Measurements from ENCODE around the gene RTN4RL1. TPM values are rescaled to one million over a fixed set of nuclear protein-coding genes. Genes with fewer than 3 reads are reported as not detected.

RTN4RL1 gene
- total RNA-seq, 1 donor from 2014 or later, result 3.0 TPM

GRCh38 chr17:2047590-2047989, 22.5 kb upstream of the RTN4RL1 start:
- DNase-seq, result no peak

- DNase-seq, result no peak
Measured at GRCh38 chr17:2044263-2044894, 19.2 kb upstream of the RTN4RL1 start.

GRCh38 chr17:2043785-2044184, 18.7 kb upstream of the RTN4RL1 start:
- no peak for DNase-seq

- no peak for DNase-seq
Measured at GRCh38 chr17:2042933-2043332, 17.8 kb upstream of the RTN4RL1 start.

GRCh38 chr17:2042390-2042847, 17.3 kb upstream of the RTN4RL1 start:
- no peak for DNase-seq

- peak; percentile 94 for DNase-seq
Measured at GRCh38 chr17:2041561-2042389, 16.6 kb upstream of the RTN4RL1 start, which contains the start of gene OVCA2. Gene OVCA2 (plus strand): TSS chr17:2042022. CDS start chr17:2042048, 26 bp downstream.

- DNase-seq, result no peak
Measured at GRCh38 chr17:2040942-2041560, 15.9 kb upstream of the RTN4RL1 start.

GRCh38 chr17:2040219-2040827, 15.2 kb upstream of the RTN4RL1 start:
- no peak for DNase-seq

- DNase-seq, result no peak
Measured at GRCh38 chr17:2037155-2037554, 12.0 kb upstream of the RTN4RL1 start.

- no peak for DNase-seq
Measured at GRCh38 chr17:2035541-2036488, 10.7 kb upstream of the RTN4RL1 start.

GRCh38 chr17:2034806-2035540, 9.8 kb upstream of the RTN4RL1 start:
- no peak for DNase-seq

GRCh38 chr17:2034157-2034556, 9.0 kb upstream of the RTN4RL1 start:
- no peak for DNase-seq

- no peak for DNase-seq
Measured at GRCh38 chr17:2033153-2033552, 8.0 kb upstream of the RTN4RL1 start.

- no peak for DNase-seq
Measured at GRCh38 chr17:2030779-2031163, 5.6 kb upstream of the RTN4RL1 start.

GRCh38 chr17:2029911-2030778, 5.0 kb upstream of the RTN4RL1 start, which contains the start of gene DPH1:
Gene DPH1 (plus strand): TSS chr17:2030153. CDS start chr17:2030170, 17 bp downstream.
- peak; percentile 78 for DNase-seq

GRCh38 chr17:2028737-2029136, 3.6 kb upstream of the RTN4RL1 start:
- DNase-seq, result no peak

- no peak for DNase-seq
Measured at GRCh38 chr17:2028234-2028614, 3.1 kb upstream of the RTN4RL1 start.

- DNase-seq, result no peak
Measured at GRCh38 chr17:2027528-2028233, 2.5 kb upstream of the RTN4RL1 start.
